RWPE1 (cell line): Measurements from ENCODE around the gene EBI3.
"Not testable (repeated sequence)": the region's sequence is repeated elsewhere in the genome, so short reads cannot be mapped to it uniquely, and the experiment has no call there.

Experiments
- CTCF ChIA-PET: fragments of 350-600 bp; sonication (Branson Sonifier 250); formaldehyde crosslinking; extraction: SDS; loops from one replicate; lab custom pipeline; 2021; lab: Yijun Ruan, JAX
- POLR2A ChIA-PET: fragments of 400-600 bp; formaldehyde crosslinking; extraction: SDS; loops from one replicate; lab custom pipeline; 2020; ENCODE audit warnings: antibody characterized with exemption; ENCODE audit not compliant: low non-redundant PET; lab: Yijun Ruan, JAX
- DNase-seq: peaks from one replicate; pipeline ENCODE4 v3.0.0; 2012; ENCODE audit warnings: low spot score
- H3K27ac ChIP-seq: fragments of 450-650 bp; 2 replicates; pipeline ENCODE4 v1.5.1; 2017
- TF ChIP-seq, protein P1 (sequence below): fragments of 450-650 bp; conservative IDR thresholded peaks from 2 replicates; pipeline ENCODE4 v1.5.1; 2017; ENCODE audit warnings: low read depth, mild to moderate bottlenecking

Gene EBI3

DNA sequence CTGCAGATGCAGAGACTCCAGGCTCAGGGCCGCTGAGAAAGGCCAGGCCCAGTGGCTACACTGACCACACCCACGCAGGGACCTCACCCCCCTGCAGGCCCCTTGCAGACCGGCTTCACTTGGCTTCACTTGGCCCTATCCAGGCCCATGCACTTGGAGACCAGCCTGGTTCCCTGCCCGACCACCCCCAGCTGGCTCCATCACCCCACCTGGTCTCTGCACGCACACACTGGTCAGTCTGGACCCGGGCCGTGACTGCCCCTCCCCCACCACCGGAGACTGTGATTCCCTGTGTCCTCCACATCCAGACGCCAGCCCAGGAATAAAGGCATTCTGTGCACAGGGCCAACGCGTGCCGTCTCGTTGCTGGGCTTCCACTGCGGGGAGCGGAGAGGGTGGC lies 4.9 kb upstream of the EBI3 start:
- H3K27ac ChIP-seq: no peak overlapping the region
- CTCF ChIA-PET: no interaction called here
- DNase-seq: no peak
- TF ChIP-seq, protein P1, sequence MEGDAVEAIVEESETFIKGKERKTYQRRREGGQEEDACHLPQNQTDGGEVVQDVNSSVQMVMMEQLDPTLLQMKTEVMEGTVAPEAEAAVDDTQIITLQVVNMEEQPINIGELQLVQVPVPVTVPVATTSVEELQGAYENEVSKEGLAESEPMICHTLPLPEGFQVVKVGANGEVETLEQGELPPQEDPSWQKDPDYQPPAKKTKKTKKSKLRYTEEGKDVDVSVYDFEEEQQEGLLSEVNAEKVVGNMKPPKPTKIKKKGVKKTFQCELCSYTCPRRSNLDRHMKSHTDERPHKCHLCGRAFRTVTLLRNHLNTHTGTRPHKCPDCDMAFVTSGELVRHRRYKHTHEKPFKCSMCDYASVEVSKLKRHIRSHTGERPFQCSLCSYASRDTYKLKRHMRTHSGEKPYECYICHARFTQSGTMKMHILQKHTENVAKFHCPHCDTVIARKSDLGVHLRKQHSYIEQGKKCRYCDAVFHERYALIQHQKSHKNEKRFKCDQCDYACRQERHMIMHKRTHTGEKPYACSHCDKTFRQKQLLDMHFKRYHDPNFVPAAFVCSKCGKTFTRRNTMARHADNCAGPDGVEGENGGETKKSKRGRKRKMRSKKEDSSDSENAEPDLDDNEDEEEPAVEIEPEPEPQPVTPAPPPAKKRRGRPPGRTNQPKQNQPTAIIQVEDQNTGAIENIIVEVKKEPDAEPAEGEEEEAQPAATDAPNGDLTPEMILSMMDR: no peak
- POLR2A ChIA-PET: no interaction called here

DNA sequence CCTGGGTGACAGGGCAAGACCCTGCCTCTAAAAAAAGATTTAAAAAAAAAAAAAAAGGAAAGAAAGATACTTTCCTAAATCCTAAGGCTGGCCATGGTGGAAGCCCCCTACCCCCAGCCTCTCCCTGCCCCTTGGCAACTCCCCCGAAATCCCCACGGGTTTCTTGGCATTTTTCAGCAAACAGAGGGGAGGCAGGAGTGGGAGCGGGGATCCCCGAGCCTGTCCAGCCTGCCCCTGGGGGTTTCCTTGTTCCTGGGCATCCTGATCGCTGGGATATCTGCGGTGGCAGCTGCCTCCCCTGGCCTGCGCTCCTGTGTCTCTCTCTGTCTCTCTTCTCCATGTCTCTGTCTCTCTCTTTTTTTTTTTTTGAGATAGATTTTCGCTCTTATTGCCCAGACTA lies 3.4 kb upstream of the EBI3 start:
- ChIA-PET CTCF (no interaction called here), POLR2A (interaction anchor here (0.6 kb wide), 1 partner anchor 23 kb away, joined by 3 read pairs; no protein-coding TSS in a partner anchor)
- no peak for DNase-seq
- no peak overlapping the region for H3K27ac ChIP-seq
- TF ChIP-seq, protein P1: no peak

DNA sequence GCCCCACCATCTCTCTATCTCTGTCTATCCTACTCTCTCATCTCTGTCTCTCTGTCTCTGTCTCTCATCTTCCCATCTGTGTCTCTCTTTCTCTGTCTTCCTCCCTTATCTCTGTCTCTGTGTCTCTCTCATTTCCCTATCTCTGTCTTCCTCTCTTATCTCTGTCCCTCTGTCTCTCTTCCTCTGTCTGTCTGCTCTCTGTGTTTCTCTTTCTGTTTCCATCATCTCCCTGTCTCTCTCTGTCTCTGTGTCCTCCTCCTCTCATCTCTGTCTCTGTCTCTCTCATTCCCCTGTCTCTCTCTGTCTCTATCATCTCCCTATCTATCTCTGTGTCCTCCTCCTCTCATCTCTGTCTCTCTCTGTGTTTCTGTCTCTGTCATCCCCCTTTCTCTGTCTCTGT lies 1.6 kb upstream of the EBI3 start:
- no peak overlapping the region for H3K27ac ChIP-seq
- POLR2A ChIA-PET: no interaction called here
- TF ChIP-seq, protein P1: no peak
- no peak for DNase-seq
- CTCF ChIA-PET: no interaction called here

DNA sequence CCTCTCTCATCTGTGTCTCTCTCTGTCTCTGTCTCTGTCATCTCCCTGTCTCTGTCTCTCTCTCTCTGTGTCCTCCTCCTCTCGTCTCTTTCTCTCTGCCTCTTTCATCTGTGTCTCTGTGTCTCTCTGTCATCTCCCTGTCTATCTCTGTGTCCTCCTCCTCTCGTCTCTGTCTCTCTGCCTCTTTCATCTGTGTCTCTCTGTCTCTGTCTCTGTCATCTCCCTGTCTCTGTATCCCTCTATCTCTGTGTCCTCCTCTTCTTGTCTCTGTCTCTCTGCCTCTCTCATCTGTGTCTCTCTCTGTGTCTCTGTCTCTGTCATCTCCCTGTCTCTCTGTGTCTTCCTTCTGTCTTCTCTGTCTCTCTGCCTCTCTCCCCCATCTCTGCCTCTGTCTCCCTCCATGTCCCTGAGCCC lies 551 bp upstream of the EBI3 start:
- ChIA-PET POLR2A (no interaction called here), CTCF (no interaction called here)
- no peak for DNase-seq
- H3K27ac ChIP-seq: no peak overlapping the region
- TF ChIP-seq, protein P1: no peak

DNA sequence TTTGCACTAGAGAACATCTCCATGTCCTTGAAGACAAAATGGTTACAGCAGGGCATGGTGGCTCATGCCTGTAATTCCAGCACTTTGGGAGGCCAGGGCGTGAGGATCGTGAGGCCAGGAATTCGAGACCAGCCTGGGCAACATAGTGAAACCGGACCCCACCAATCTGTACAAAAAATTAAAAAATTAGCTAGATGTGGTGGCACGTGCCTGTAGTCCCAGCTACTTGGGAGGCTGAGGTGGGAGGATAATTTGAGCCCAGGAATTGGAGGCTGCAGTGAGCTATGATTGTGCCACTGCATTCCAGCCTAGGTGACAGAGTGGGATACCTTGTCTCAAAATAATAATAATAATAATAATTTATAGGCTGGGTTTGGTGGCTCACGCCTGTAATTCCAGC lies 914 bp downstream of the EBI3 start:
- H3K27ac ChIP-seq, DNase-seq, CTCF ChIA-PET, POLR2A ChIA-PET: not testable (repeated sequence)

DNA sequence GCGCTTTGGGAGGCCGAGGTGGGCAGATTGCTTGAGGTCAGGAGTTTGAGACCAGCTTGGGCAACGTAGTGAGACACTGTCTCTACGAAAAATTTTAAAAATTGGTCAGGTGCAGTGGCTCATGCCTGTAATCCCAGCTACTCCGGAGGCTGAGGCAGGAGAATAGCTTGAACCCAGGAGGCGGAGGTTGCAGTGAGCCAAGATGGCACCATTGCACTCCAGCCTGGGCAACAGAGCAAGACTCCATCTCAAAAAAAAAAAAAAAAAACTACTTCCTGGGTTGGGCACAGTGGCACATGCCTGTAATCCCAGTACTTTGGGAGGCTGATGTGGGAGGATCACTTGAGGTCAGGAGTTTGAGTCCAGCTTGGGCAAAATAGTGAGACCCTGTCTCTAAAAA lies 2.2 kb downstream of the EBI3 start:
- H3K27ac ChIP-seq, DNase-seq, POLR2A ChIA-PET: not testable (repeated sequence)
- CTCF ChIA-PET: interaction anchor here (0.7 kb wide), 1 partner anchor 36 kb away, joined by 4 read pairs; no protein-coding TSS in a partner anchor

DNA sequence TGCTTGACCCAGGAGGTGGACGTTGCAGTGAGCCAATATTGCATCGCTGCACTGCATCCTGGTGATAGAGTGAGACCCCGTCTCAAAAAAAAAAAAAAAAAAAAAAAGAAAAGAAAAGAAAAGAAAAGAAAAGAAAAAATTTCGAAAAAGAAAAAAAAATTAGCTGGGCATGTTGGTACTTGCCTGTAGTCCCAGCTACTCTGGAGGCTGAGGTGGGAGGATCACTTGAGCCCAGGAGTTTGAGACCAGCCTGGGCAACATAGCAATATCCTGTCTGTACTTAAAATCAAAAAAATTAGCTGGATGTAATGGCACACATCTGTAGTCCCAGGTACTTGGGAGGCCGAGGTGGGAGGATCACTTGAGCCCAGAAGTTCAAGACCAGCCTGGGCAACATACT lies 2.8 kb downstream of the EBI3 start:
- ChIA-PET CTCF (interaction anchor here (0.6 to 0.7 kb wide), 3 partner anchors 16 to 971 kb away, joined by 3 to 9 read pairs (median 4); no protein-coding TSS in a partner anchor), POLR2A (interaction anchor here (0.6 to 1.1 kb wide), 3 partner anchors 34 to 111 kb away, joined by 3 to 12 read pairs (median 3); no protein-coding TSS in a partner anchor)
- DNase-seq, H3K27ac ChIP-seq: not testable (repeated sequence)

DNA sequence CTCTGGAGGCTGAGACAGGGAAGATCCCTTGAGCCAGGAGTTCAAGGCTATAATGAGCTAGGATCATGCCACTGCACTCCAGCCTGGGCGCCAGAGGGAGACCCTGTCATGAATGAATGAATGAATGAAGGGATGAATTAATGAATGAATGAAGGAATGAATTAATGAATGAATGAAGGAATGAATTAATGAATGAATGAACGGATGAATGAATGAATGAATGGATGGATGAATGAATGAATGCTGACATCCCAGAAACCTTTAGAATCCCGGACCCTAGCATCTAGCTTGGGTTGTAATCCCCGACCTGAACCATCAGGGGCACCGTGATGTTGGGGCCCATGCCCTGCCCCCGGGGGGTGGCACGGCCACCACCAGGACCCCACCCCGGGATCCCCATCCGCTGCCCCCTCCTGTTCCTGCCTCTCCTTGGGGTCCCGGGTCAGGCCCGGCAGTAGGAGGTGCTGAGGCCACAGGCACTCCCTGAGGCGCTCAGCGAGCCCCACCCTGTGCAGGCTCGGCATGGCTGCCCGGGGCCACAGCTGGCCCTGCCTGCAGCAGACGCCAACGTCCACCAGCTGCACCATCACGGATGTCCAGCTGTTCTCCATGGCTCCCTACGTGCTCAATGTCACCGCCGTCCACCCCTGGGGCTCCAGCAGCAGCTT lies 3.4 kb downstream of the EBI3 start:
- DNase-seq: no peak
- ChIA-PET POLR2A (interaction anchor here (0.6 to 1.1 kb wide), 5 partner anchors 20 to 110 kb away, joined by 3 to 12 read pairs (median 3); no protein-coding TSS in a partner anchor), CTCF (interaction anchor here (0.5 to 0.8 kb wide), 9 partner anchors 9 to 1091 kb away, joined by 3 to 5 read pairs (median 4); no protein-coding TSS in a partner anchor)
- TF ChIP-seq, protein P1: no peak
- no peak overlapping the region for H3K27ac ChIP-seq
